ENCODE measurements around the gene THOC6.
A peak's percentile ranks its signal among the peaks of the same experiment; 100 is the strongest.

Gene THOC6

GRCh38 chr16:3059041-3059722, 35.3 kb downstream of the THOC6 start (continued):
- TF ChIP-seq REST (tag by site-specific recombination; IDR thresholded peaks at IDR 0.05) (peak; percentile 36; the same call in 1 of the 2 replicates), ZNF660 (tag by site-specific recombination; IDR thresholded peaks at IDR 0.05) (peak; percentile 67; the same call in 1 of the 2 replicates), BCL6B (tag by site-specific recombination; IDR thresholded peaks at IDR 0.05) (no peak), ZBTB17 (tag by site-specific recombination; IDR thresholded peaks at IDR 0.05) (peak; percentile 22; the same call in 1 of the 2 replicates), ZFHX2 (tag by site-specific recombination; conservative IDR thresholded peaks at IDR 0.05) (0 out of 2 replicates have a peak, but pooled peaks have one; percentile 11), ZBTB6 (tag by site-specific recombination; IDR thresholded peaks at IDR 0.05) (peak; percentile 32; the same call in 1 of the 2 replicates), BCL11B (tag by site-specific recombination; IDR thresholded peaks at IDR 0.05; ENCODE audit: low read depth) (peak; percentile 58; the same call in 1 of the 2 replicates), GLIS2 (tag by site-specific recombination; IDR thresholded peaks at IDR 0.05) (peak; percentile 79), ZBTB44 (tag by site-specific recombination; IDR thresholded peaks at IDR 0.05) (peak; percentile 28; the same call in 1 of the 2 replicates), ZNF747 (tag by site-specific recombination; IDR thresholded peaks at IDR 0.05) (no peak), KLF8 (tag by site-specific recombination; IDR thresholded peaks at IDR 0.05) (peak; percentile 30; the same call in 1 of the 2 replicates), ZXDB (tag by site-specific recombination; IDR thresholded peaks at IDR 0.05) (peak; percentile 92), CTCF (tag by site-specific recombination; IDR thresholded peaks at IDR 0.05) (peak; percentile 99), ZNF416 (tag by site-specific recombination; IDR thresholded peaks at IDR 0.05) (no peak), KLF17 (tag by site-specific recombination; IDR thresholded peaks at IDR 0.05) (peak; percentile 30; the same call in 1 of the 2 replicates), ZNF624 (tag by site-specific recombination; IDR thresholded peaks at IDR 0.05) (no peak), ZNF2 (tag by site-specific recombination; IDR thresholded peaks at IDR 0.05) (peak; percentile 34; the same call in 1 of the 2 replicates), ZNF692 (tag by site-specific recombination; IDR thresholded peaks at IDR 0.05) (peak; percentile 42), ZNF266 (tag by site-specific recombination; IDR thresholded peaks at IDR 0.05; ENCODE audit: low read depth) (no peak), ZNF335 (tag by site-specific recombination; conservative IDR thresholded peaks at IDR 0.05) (peak; percentile 79), SP7 (tag by site-specific recombination; IDR thresholded peaks at IDR 0.05) (peak; percentile 29; the same call in 1 of the 2 replicates), WT1 (tag by site-specific recombination; IDR thresholded peaks at IDR 0.05) (no peak), ZNF561 (tag by site-specific recombination; IDR thresholded peaks at IDR 0.05; ENCODE audit: borderline replicate concordance) (peak; percentile 91), KLF1 (tag by site-specific recombination; IDR thresholded peaks at IDR 0.05) (peak; percentile 58)

Data from HEK293 (cell line).